IMR-90 (cell line): Measurements from ENCODE around the gene KCNG3. TPM values are rescaled to one million over a fixed set of nuclear protein-coding genes. Genes with fewer than 3 reads are reported as not detected.

Source experiments
- ATAC-seq: fragments of 200-7000 bp; cut with Tn5 transposase; 2 replicates; pipeline ENCODE4 v1.9.1; 2020; ENCODE audit warnings: low read depth, mild to moderate bottlenecking, moderate library complexity
- BruUV-seq: library from RNA; stranded (reverse); fragments of 400-500 nt; replicated peaks from 2 replicates; lab custom pipeline; 2021; lab: Mats Ljungman, UMichigan
- CTCF ChIA-PET: fragments of 300-600 bp; formaldehyde crosslinking; extraction: SDS; loops from one replicate; lab custom pipeline; 2021; ENCODE audit warnings: antibody characterized with exemption; lab: Yijun Ruan, JAX
- POLR2A ChIA-PET: fragments of 300-600 bp; sonication (Branson Sonifier 250); formaldehyde crosslinking; loops from one replicate; lab custom pipeline; 2022; ENCODE audit warnings: antibody characterized with exemption; ENCODE audit not compliant: unreplicated experiment; lab: Charles Lee
- DNase-seq: peaks from one replicate; pipeline ENCODE4 v3.0.0; 2013
- H2AFZ ChIP-seq: replicated peaks from 2 replicates; pipeline ENCODE3; 2013; ENCODE audit warnings: low read length, mild to moderate bottlenecking; ENCODE audit not compliant: poor library complexity
- H2AK5ac ChIP-seq: 2 replicates; pipeline ENCODE4 v1.6.1; 2013; ENCODE audit warnings: low read depth, low read length, inconsistent platforms
- H2AK9ac ChIP-seq: replicated peaks from 2 replicates; pipeline ENCODE3; 2013; ENCODE audit warnings: mild to moderate bottlenecking, low read depth, low read length, moderate library complexity; ENCODE audit not compliant: poor library complexity
- H2BK120ac ChIP-seq: 2 replicates; pipeline ENCODE4 v1.6.1; 2013; ENCODE audit warnings: low read depth, low read length, inconsistent platforms
- H2BK15ac ChIP-seq: 3 replicates; pipeline ENCODE4 v1.6.1; 2013; ENCODE audit warnings: low read depth, low read length, inconsistent platforms
- H2BK20ac ChIP-seq: 2 replicates; pipeline ENCODE4 v1.6.1; 2013; ENCODE audit warnings: low read depth, mild to moderate bottlenecking, inconsistent platforms, low read length, moderate library complexity
- H2BK5ac ChIP-seq: 2 replicates; pipeline ENCODE4 v1.6.1; 2013; ENCODE audit warnings: mild to moderate bottlenecking, low read depth, low read length, inconsistent platforms; ENCODE audit not compliant: poor library complexity, severe bottlenecking
- H3K14ac ChIP-seq: replicated peaks from 2 replicates; pipeline ENCODE4 v1.6.1; 2013; ENCODE audit warnings: low read depth, low read length, inconsistent platforms
- H3K18ac ChIP-seq: 2 replicates; pipeline ENCODE4 v1.6.1; 2013; ENCODE audit warnings: low read depth, low read length, control low read depth
- H3K23ac ChIP-seq: 2 replicates; pipeline ENCODE4 v1.6.1; 2013; ENCODE audit warnings: low read depth, low read length, inconsistent platforms
- H3K27ac ChIP-seq: 2 replicates; pipeline ENCODE4 v1.5.1; 2013; ENCODE audit warnings: mild to moderate bottlenecking, control low read depth, low read length; ENCODE audit not compliant: insufficient read depth
- H3K27me3 ChIP-seq: 2 replicates; pipeline ENCODE4 v1.6.1; 2013; ENCODE audit warnings: low read length; ENCODE audit not compliant: control insufficient read depth, insufficient read depth
- H3K36me3 ChIP-seq: 2 replicates; pipeline ENCODE4 v1.6.1; 2013; ENCODE audit warnings: low read length, mixed read lengths; ENCODE audit not compliant: control insufficient read depth, insufficient read depth
- H3K4ac ChIP-seq: 2 replicates; pipeline ENCODE4 v1.6.1; 2013; ENCODE audit warnings: low read depth, low read length, inconsistent platforms
- H3K4me1 ChIP-seq: 2 replicates; pipeline ENCODE4 v1.6.1; 2013; ENCODE audit warnings: low read length, mixed read lengths; ENCODE audit not compliant: control insufficient read depth, insufficient read depth
- H3K4me2 ChIP-seq: 2 replicates; pipeline ENCODE4 v1.6.1; 2013; ENCODE audit warnings: low read depth, mild to moderate bottlenecking, control low read depth, low read length, moderate library complexity
- H3K4me3 ChIP-seq: 2 replicates; pipeline ENCODE4 v1.5.1; 2013; ENCODE audit warnings: low read depth, mild to moderate bottlenecking, control low read depth, low read length, moderate library complexity; ENCODE audit not compliant: insufficient read depth
- H3K56ac ChIP-seq: 2 replicates; pipeline ENCODE4 v1.6.1; 2013; ENCODE audit warnings: low read length, inconsistent platforms; ENCODE audit not compliant: insufficient read depth; ENCODE audit errors: extremely low read depth
- H3K79me1 ChIP-seq, 2 experiments: 2 replicates each; pipeline ENCODE4 v1.6.1; 2013; ENCODE audit warnings: low read length in 2 of 2, inconsistent platforms in 1 of 2, low read depth in 1 of 2
- H3K9ac ChIP-seq: 2 replicates; pipeline ENCODE4 v1.6.1; 2013; ENCODE audit warnings: low read depth, low read length, control low read depth
- H3K9me1 ChIP-seq: 2 replicates; pipeline ENCODE4 v1.6.1; 2013; ENCODE audit warnings: low read length, inconsistent platforms; ENCODE audit not compliant: insufficient read depth
- H3K9me3 ChIP-seq: 2 replicates; pipeline ENCODE4 v1.6.1; 2013; ENCODE audit warnings: low read length; ENCODE audit not compliant: control insufficient read depth, insufficient read depth
- H4K20me1 ChIP-seq: 2 replicates; pipeline ENCODE4 v1.6.1; 2013; ENCODE audit warnings: low read length, inconsistent platforms; ENCODE audit not compliant: insufficient read depth
- H4K5ac ChIP-seq: 2 replicates; pipeline ENCODE4 v1.6.1; 2013; ENCODE audit warnings: mild to moderate bottlenecking, low read depth, low read length, control low read depth
- H4K8ac ChIP-seq, 2 experiments: 2 replicates each; pipeline ENCODE4 v1.6.1; 2013; ENCODE audit warnings: low read depth in 2 of 2, low read length in 2 of 2, control low read depth in 1 of 2, inconsistent platforms in 1 of 2
- H4K91ac ChIP-seq: 2 replicates; pipeline ENCODE4 v1.6.1; 2013; ENCODE audit warnings: low read depth, low read length, inconsistent platforms; ENCODE audit not compliant: insufficient read depth
- ELK1 ChIP-seq: fragments of 150-350 bp; IDR thresholded peaks from 2 replicates; pipeline ENCODE4 v1.6.1; 2016; ENCODE audit warnings: low read depth, mild to moderate bottlenecking, low read length, moderate library complexity, borderline replicate concordance
- MAFK ChIP-seq: IDR thresholded peaks from 2 replicates; pipeline ENCODE4 v1.6.1; 2012; ENCODE audit warnings: low read depth, low read length, improper control_type of control experiment
- MAZ ChIP-seq: IDR thresholded peaks from 2 replicates; pipeline ENCODE4 v1.6.1; 2012; ENCODE audit warnings: low read depth, mild to moderate bottlenecking, low read length, improper control_type of control experiment, moderate library complexity, borderline replicate concordance
- SMC3 ChIP-seq: fragments of 150-350 bp; IDR thresholded peaks from 2 replicates; pipeline ENCODE4 v1.6.1; 2016; ENCODE audit warnings: low read depth, mild to moderate bottlenecking, antibody characterized with exemption, low read length, moderate library complexity
- USF2 ChIP-seq: fragments of 150-350 bp; IDR thresholded peaks from 2 replicates; pipeline ENCODE4 v1.6.1; 2017; ENCODE audit warnings: mild to moderate bottlenecking, antibody characterized with exemption, low read length, low read depth
- WGBS, 2 experiments: methylation state at CpG; one replicate each; pipeline versions ENCODE4 v1.1.5 to v1.1.7; 2013; ENCODE audit warnings: missing lambda C conversion rate in 2 of 2; ENCODE audit not compliant: insufficient read length in 1 of 2; ENCODE audit errors: extremely low coverage in 2 of 2; 5-methylcytosine and 5-hydroxymethylcytosine counted together
- dilution Hi-C: fragments of 300-500 bp; cut with HindIII; formaldehyde crosslinking; loops from one replicate; pipeline ENCODE4 v1.14.3; 2018; ENCODE audit warnings: low sequenced_read_pairs; ENCODE audit not compliant: unreplicated experiment
- in situ Hi-C: fragments of 300-500 bp; cut with MboI; formaldehyde crosslinking; loops from 3 replicates; pipeline ENCODE4 v1.14.3; 2019; ENCODE audit warnings: low sequenced_read_pairs, inconsistent platforms, mixed read lengths
- intact Hi-C: fragments of 100-400 bp; cut with micrococcal nuclease; formaldehyde crosslinking; loops from 2 replicates; pipeline ENCODE4 v1.10.0; 2022
- polyA plus RNA-seq, 3 experiments: library from polyadenylated mRNA; depleted of rRNA; stranded (reverse); fragments of >200 nt; gene quantifications; 2 replicates each; pipeline ENCODE4 v1.2.3, GENCODE V29; 2012; ENCODE audit warnings: low replicate concordance in 1 of 3
- total RNA-seq: library from RNA; depleted of rRNA; stranded (reverse); fragments of >200 nt; gene quantifications from 2 replicates; pipeline ENCODE4 v1.2.3, GENCODE V29; 2012

The KCNG3 gene
- total and polyA plus RNA-seq, 2 of the 4 experiments (the other 2 are of a cell fraction), result under 0.01 TPM; not detected in 1

- Histone ChIP-seq H3K56ac (no peak overlapping the region), H2BK120ac (no peak overlapping the region), H4K8ac (no peak overlapping the region), H2AFZ (no peak overlapping the region), H3K4me2 (no peak overlapping the region), H3K79me1 (no peaks in the 10 kb centered on the region), H3K27ac (no peak overlapping the region), H3K9me3 (no peaks in the 10 kb centered on the region), H4K91ac (no peak overlapping the region), H3K27me3 (peaks cover 6% of the 10 kb centered on the region), H3K4me1 (no peaks in the 10 kb centered on the region), H2AK9ac (no peak overlapping the region), H4K20me1 (no peaks in the 10 kb centered on the region), H4K5ac (no peak overlapping the region), H3K4ac (no peak overlapping the region), H3K9ac (no peak overlapping the region), H2BK5ac (no peak overlapping the region), H2AK5ac (no peak overlapping the region), H3K14ac (no peak overlapping the region), H3K18ac (no peak overlapping the region), H3K36me3 (no peaks in the 10 kb centered on the region), H2BK15ac (no peak overlapping the region), H3K4me3 (no peak overlapping the region), H3K9me1 (no peaks in the 10 kb centered on the region), H2BK20ac (no peak overlapping the region), H3K23ac (no peak overlapping the region)
- in situ Hi-C loops (no loop called here), dilution Hi-C loops (no loop called here), intact Hi-C loops (no loop called here)
- TF ChIP-seq USF2 (no peak), MAFK (no peak), SMC3 (no peak), MAZ (no peak), ELK1 (no peak)
- CTCF ChIA-PET, result interaction anchor here (0.6 kb wide), 1 partner anchor 181 kb away, joined by 4 read pairs; no protein-coding TSS in a partner anchor
- ATAC-seq, result no peak
- DNase-seq, result no peak
- no CpG with 5 or more reads among the region's 2 CpGs for WGBS, 2 experiments
- POLR2A ChIA-PET, result interaction anchor here (0.6 kb wide), 1 partner anchor 202 kb away, joined by 18 read pairs; no protein-coding TSS in a partner anchor
- BruUV-seq, result no TSS peak
Measured at GRCh38 chr2:42522035-42522434, 28.3 kb upstream of the KCNG3 start.
